ENCODE measurements around the gene SARDH. TPM values are rescaled to one million over a fixed set of nuclear protein-coding genes. Genes with fewer than 3 reads are reported as not detected.

SARDH gene
- polyA plus RNA-seq, 1 donor (not counting 4 experiments of a cell fraction or from before 2014, with no cell fraction given): 0.03 TPM

GRCh38 chr9:133666387-133666786 lies 71.8 kb downstream of the SARDH start:
- Histone ChIP-seq H3K4me1 (ENCODE audit: control insufficient read depth, extremely low read depth, insufficient read depth, low read length) (no peaks in the 10 kb centered on the region), H3K4me3 (ENCODE audit: control insufficient read depth in 2 of 3, extremely low read depth in 1 of 3, insufficient read depth in 2 of 3, low read depth in 1 of 3, low read length in 3 of 3) (no peak overlapping the region), H3K79me2 (ENCODE audit: control insufficient read depth, insufficient read depth, low read length) (no peaks in the 10 kb centered on the region), H2AFZ (ENCODE audit: control insufficient read depth, low read length) (no peak overlapping the region), H3K9me1 (ENCODE audit: control insufficient read depth, extremely low read depth, insufficient read depth, low read length) (no peaks in the 10 kb centered on the region), H3K4me2 (ENCODE audit: control insufficient read depth, extremely low read depth, insufficient read depth, low read depth, low read length) (no peak overlapping the region), H3K27me3 (ENCODE audit: control insufficient read depth, extremely low read depth, insufficient read depth, low read length) (peaks cover 25% of the 10 kb centered on the region), H3K27ac (ENCODE audit: control insufficient read depth, insufficient read depth, low read length) (no peak overlapping the region), H4K20me1 (ENCODE audit: control insufficient read depth, extremely low read depth, insufficient read depth, low read length) (no peaks in the 10 kb centered on the region), H3K9me3 (ENCODE audit: control insufficient read depth, low read depth, low read length) (no peaks in the 10 kb centered on the region), H3K9ac (ENCODE audit: control insufficient read depth, extremely low read depth, insufficient read depth, low read length) (no peak overlapping the region), H3K36me3 (ENCODE audit: control insufficient read depth in 2 of 2, extremely low read depth in 1 of 2, insufficient read depth in 2 of 2, low read length in 2 of 2) (no peaks in the 10 kb centered on the region)
- TF ChIP-seq EZH2 (IDR thresholded peaks at IDR 0.05; ENCODE audit: low read length): no peak
- dilution Hi-C loops (cut with MboI; ENCODE audit: extremely low pct_ligation_motif_present, low sequenced_read_pairs): no loop called here
- DNase-seq (ENCODE audit: low read depth, low spot score) (no peak), FAIRE-seq (no peak)

GRCh38 chr9:133665535-133665934 lies 72.6 kb downstream of the SARDH start:
- no peaks in the 10 kb centered on the region for H3K79me2 ChIP-seq (ENCODE audit: control insufficient read depth, insufficient read depth, low read length)
- no peak overlapping the region for H3K27ac ChIP-seq (ENCODE audit: control insufficient read depth, insufficient read depth, low read length)
- H3K4me2 ChIP-seq (ENCODE audit: control insufficient read depth, extremely low read depth, insufficient read depth, low read depth, low read length): no peak overlapping the region
- no peaks in the 10 kb centered on the region for H3K9me1 ChIP-seq (ENCODE audit: control insufficient read depth, extremely low read depth, insufficient read depth, low read length)
- no peaks in the 10 kb centered on the region for H3K4me1 ChIP-seq (ENCODE audit: control insufficient read depth, extremely low read depth, insufficient read depth, low read length)
- H3K9ac ChIP-seq (ENCODE audit: control insufficient read depth, extremely low read depth, insufficient read depth, low read length): no peak overlapping the region
- no peaks in the 10 kb centered on the region for H3K9me3 ChIP-seq (ENCODE audit: control insufficient read depth, low read depth, low read length)
- peaks cover 31% of the 10 kb centered on the region for H3K27me3 ChIP-seq (ENCODE audit: control insufficient read depth, extremely low read depth, insufficient read depth, low read length)
- FAIRE-seq: no peak
- no peak overlapping the region for H2AFZ ChIP-seq (ENCODE audit: control insufficient read depth, low read length)
- no peaks in the 10 kb centered on the region for H3K36me3 ChIP-seq (ENCODE audit: control insufficient read depth in 2 of 2, extremely low read depth in 1 of 2, insufficient read depth in 2 of 2, low read length in 2 of 2)
- TF ChIP-seq CTCF (optimal IDR thresholded peaks at IDR 0.05 in 1 of 3, IDR thresholded peaks at IDR 0.05 in 1 of 3, conservative IDR thresholded peaks at IDR 0.05 in 1 of 3; ENCODE audit: extremely low read depth in 1 of 3, insufficient read depth in 2 of 3, low read length in 3 of 3): no peak
- no peak for TF ChIP-seq EZH2 (IDR thresholded peaks at IDR 0.05; ENCODE audit: low read length)
- no peak for DNase-seq (ENCODE audit: low read depth, low spot score)
- dilution Hi-C loops (cut with MboI; ENCODE audit: extremely low pct_ligation_motif_present, low sequenced_read_pairs): no loop called here
- no peak overlapping the region for H3K4me3 ChIP-seq (ENCODE audit: control insufficient read depth in 2 of 3, extremely low read depth in 1 of 3, insufficient read depth in 2 of 3, low read depth in 1 of 3, low read length in 3 of 3)
- no peaks in the 10 kb centered on the region for H4K20me1 ChIP-seq (ENCODE audit: control insufficient read depth, extremely low read depth, insufficient read depth, low read length)

- Histone ChIP-seq H3K9ac (ENCODE audit: control insufficient read depth, extremely low read depth, insufficient read depth, low read length) (no peak overlapping the region), H2AFZ (ENCODE audit: control insufficient read depth, low read length) (no peak overlapping the region), H3K27ac (ENCODE audit: control insufficient read depth, insufficient read depth, low read length) (no peak overlapping the region), H3K4me2 (ENCODE audit: control insufficient read depth, extremely low read depth, insufficient read depth, low read depth, low read length) (no peak overlapping the region), H3K79me2 (ENCODE audit: control insufficient read depth, insufficient read depth, low read length) (no peaks in the 10 kb centered on the region), H3K36me3 (ENCODE audit: control insufficient read depth in 2 of 2, extremely low read depth in 1 of 2, insufficient read depth in 2 of 2, low read length in 2 of 2) (no peaks in the 10 kb centered on the region), H3K4me3 (ENCODE audit: control insufficient read depth in 2 of 3, extremely low read depth in 1 of 3, insufficient read depth in 2 of 3, low read depth in 1 of 3, low read length in 3 of 3) (no peak overlapping the region), H3K9me3 (ENCODE audit: control insufficient read depth, low read depth, low read length) (no peaks in the 10 kb centered on the region), H3K4me1 (ENCODE audit: control insufficient read depth, extremely low read depth, insufficient read depth, low read length) (no peaks in the 10 kb centered on the region), H3K27me3 (ENCODE audit: control insufficient read depth, extremely low read depth, insufficient read depth, low read length) (peaks cover 36% of the 10 kb centered on the region), H3K9me1 (ENCODE audit: control insufficient read depth, extremely low read depth, insufficient read depth, low read length) (no peaks in the 10 kb centered on the region), H4K20me1 (ENCODE audit: control insufficient read depth, extremely low read depth, insufficient read depth, low read length) (no peaks in the 10 kb centered on the region)
- dilution Hi-C loops (cut with MboI; ENCODE audit: extremely low pct_ligation_motif_present, low sequenced_read_pairs): no loop called here
- FAIRE-seq (no peak), DNase-seq (ENCODE audit: low read depth, low spot score) (no peak)
- TF ChIP-seq EZH2 (IDR thresholded peaks at IDR 0.05; ENCODE audit: low read length): no peak
- no peak for TF ChIP-seq CTCF (optimal IDR thresholded peaks at IDR 0.05 in 1 of 3, IDR thresholded peaks at IDR 0.05 in 1 of 3, conservative IDR thresholded peaks at IDR 0.05 in 1 of 3; ENCODE audit: extremely low read depth in 1 of 3, insufficient read depth in 2 of 3, low read length in 3 of 3)
Measured at GRCh38 chr9:133665096-133665495, 73.1 kb downstream of the SARDH start.

Data from keratinocyte (primary cell).